ENCODE data around the gene PITRM1. TPM values are rescaled to one million over a fixed set of nuclear protein-coding genes. Genes with fewer than 3 reads are reported as not detected.
"Not testable (repeated sequence)": the region's sequence is repeated elsewhere in the genome, so short reads cannot be mapped to it uniquely, and the experiment has no call there.

The PITRM1 gene
- polyA plus RNA-seq, 2 of the 4 experiments (the other 2 are of a cell fraction), result 45.9 to 64.5 TPM

DNA sequence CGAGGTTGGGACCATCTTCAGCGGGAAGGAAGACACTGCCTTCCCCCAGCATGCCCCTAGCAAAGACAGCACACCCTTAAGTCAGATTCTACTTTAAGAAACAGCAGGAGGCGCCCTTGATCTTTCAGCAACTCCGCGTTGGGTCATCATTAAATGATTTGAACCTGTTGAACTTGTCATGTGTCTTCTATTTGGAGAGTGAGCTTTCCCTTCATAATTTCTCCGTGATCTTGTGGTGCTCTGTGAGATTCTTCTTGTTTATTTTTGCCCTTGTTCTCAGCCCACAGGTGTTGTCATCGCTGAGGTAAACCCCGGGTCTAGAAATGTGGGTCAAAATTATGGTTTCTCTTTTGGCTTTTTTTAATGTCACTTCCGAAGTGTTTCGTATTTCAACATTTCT lies 49.5 kb upstream of the PITRM1 start:
- Histone ChIP-seq H3K9me3 (no peaks in the 10 kb centered on the region), H3K4me2 (no peak overlapping the region), H3K27ac (no peak overlapping the region), H3K4me1 (peaks cover 18% of the 10 kb centered on the region), H3K4me3 (no peak overlapping the region)
- WGBS (ENCODE audit: missing lambda C conversion rate), result 67% methylated on average over 10 of the region's 10 CpGs
- DNase-seq (ENCODE audit: low read depth in 1 of 2, low spot score in 1 of 2) (peak in 1 of 2 experiments; percentile 41), FAIRE-seq (no peak), ATAC-seq (no peak; a peak in 1 of 6 replicates)
- POLR2A ChIA-PET, result no interaction called here
- CTCF ChIA-PET, result interaction anchor here (0.6 to 1.7 kb wide), 2 partner anchors 13 to 518 kb away, joined by 4 read pairs; no protein-coding TSS in a partner anchor
- no peak for TF ChIP-seq ZFP36 (IDR thresholded peaks at IDR 0.05; ENCODE audit: borderline replicate concordance, partially characterized antibody)
- no peak for TF ChIP-seq CBX8 (IDR thresholded peaks at IDR 0.05)
- peak; percentile 28 to 51; a peak in 3 of 5 replicates for TF ChIP-seq RAD21 (conservative IDR thresholded peaks at IDR 0.05 in 1 of 2, IDR thresholded peaks at IDR 0.05 in 1 of 2)
- TF ChIP-seq, protein P1, sequence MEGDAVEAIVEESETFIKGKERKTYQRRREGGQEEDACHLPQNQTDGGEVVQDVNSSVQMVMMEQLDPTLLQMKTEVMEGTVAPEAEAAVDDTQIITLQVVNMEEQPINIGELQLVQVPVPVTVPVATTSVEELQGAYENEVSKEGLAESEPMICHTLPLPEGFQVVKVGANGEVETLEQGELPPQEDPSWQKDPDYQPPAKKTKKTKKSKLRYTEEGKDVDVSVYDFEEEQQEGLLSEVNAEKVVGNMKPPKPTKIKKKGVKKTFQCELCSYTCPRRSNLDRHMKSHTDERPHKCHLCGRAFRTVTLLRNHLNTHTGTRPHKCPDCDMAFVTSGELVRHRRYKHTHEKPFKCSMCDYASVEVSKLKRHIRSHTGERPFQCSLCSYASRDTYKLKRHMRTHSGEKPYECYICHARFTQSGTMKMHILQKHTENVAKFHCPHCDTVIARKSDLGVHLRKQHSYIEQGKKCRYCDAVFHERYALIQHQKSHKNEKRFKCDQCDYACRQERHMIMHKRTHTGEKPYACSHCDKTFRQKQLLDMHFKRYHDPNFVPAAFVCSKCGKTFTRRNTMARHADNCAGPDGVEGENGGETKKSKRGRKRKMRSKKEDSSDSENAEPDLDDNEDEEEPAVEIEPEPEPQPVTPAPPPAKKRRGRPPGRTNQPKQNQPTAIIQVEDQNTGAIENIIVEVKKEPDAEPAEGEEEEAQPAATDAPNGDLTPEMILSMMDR (IDR thresholded peaks at IDR 0.05), result 0 out of 3 replicates have a peak, but pooled peaks have one; percentile 12
- TF ChIP-seq HOXB5 (CRISPR knock-in tag; IDR thresholded peaks at IDR 0.05), result no peak
- TF ChIP-seq FOSL2 (IDR thresholded peaks at IDR 0.05), result no peak
- no peak for TF ChIP-seq FOSL2 (CRISPR knock-in tag; IDR thresholded peaks at IDR 0.05)

DNA sequence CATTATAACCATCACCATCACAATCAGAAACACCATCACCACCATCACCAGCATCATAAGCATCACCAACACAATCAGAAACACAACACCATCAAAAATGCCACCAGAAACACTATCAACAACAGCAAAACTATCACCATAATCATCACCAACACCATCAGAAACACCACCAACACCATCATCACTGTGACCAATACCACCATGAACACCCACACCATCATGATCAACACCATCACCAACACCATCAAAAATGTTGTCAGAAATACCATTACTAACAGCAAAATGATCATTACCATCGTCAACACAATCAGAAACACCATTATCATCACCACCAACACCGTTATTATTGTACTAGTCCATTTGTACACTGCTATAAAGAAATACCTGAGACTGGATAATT lies 49.0 kb upstream of the PITRM1 start:
- H3K4me3 ChIP-seq; H3K27ac ChIP-seq; DNase-seq (ENCODE audit: low read depth in 1 of 2, low spot score in 1 of 2); H3K4me2 ChIP-seq; ATAC-seq; FAIRE-seq; H3K9me3 ChIP-seq; POLR2A ChIA-PET: not testable (repeated sequence)
- CTCF ChIA-PET, result interaction anchor here (1.6 to 1.7 kb wide), 2 partner anchors 13 to 25 kb away, joined by 3 to 4 read pairs; no protein-coding TSS in a partner anchor
- 86% methylated on average over 1 of the region's 2 CpGs for WGBS (ENCODE audit: missing lambda C conversion rate)
- H3K4me1 ChIP-seq, result peaks cover 14% of the 10 kb centered on the region

DNA sequence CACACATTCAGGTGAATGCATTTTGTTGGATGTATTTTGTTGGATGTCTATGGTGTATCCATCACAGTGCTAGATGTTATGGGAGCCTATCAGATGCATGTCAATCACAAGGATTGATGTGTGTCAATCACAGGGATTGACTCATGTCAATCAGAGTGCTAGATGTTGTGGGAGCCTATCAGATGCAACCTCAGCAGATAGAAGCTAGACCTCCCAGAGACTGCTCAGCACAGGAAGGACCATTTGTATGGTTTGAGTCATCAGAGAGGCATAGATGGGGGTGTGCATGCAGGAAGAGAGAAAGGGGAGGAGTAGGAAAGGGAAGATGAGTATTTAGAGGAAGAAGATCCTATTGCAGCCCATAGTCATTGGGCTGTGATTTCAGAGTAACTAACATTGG lies 48.3 kb upstream of the PITRM1 start:
- Histone ChIP-seq H3K27ac (no peak overlapping the region), H3K4me1 (peaks cover 6% of the 10 kb centered on the region), H3K4me3 (no peak overlapping the region), H3K9me3 (no peaks in the 10 kb centered on the region), H3K4me2 (no peak overlapping the region)
- TF ChIP-seq, protein P2, sequence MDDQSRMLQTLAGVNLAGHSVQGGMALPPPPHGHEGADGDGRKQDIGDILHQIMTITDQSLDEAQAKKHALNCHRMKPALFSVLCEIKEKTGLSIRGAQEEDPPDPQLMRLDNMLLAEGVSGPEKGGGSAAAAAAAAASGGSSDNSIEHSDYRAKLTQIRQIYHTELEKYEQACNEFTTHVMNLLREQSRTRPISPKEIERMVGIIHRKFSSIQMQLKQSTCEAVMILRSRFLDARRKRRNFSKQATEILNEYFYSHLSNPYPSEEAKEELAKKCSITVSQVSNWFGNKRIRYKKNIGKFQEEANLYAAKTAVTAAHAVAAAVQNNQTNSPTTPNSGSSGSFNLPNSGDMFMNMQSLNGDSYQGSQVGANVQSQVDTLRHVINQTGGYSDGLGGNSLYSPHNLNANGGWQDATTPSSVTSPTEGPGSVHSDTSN (IDR thresholded peaks at IDR 0.05), result peak; percentile 67
- TF ChIP-seq MAFK (IDR thresholded peaks at IDR 0.05; ENCODE audit: partially characterized antibody) (peak; percentile 41), FOXS1 (CRISPR knock-in tag; IDR thresholded peaks at IDR 0.05) (no peak), POLR2A (IDR thresholded peaks at IDR 0.05; ENCODE audit: low read length) (no peak)
- DNase-seq (ENCODE audit: low read depth in 1 of 2, low spot score in 1 of 2) (no peak), FAIRE-seq (no peak), ATAC-seq (peak in 1 of 2 experiments; percentile 60; a peak in 1 of 6 replicates)
- POLR2A ChIA-PET, result no interaction called here
- CTCF ChIA-PET, result interaction anchor here (1.6 kb wide), 1 partner anchor 24 kb away, joined by 3 read pairs; no protein-coding TSS in a partner anchor

DNA sequence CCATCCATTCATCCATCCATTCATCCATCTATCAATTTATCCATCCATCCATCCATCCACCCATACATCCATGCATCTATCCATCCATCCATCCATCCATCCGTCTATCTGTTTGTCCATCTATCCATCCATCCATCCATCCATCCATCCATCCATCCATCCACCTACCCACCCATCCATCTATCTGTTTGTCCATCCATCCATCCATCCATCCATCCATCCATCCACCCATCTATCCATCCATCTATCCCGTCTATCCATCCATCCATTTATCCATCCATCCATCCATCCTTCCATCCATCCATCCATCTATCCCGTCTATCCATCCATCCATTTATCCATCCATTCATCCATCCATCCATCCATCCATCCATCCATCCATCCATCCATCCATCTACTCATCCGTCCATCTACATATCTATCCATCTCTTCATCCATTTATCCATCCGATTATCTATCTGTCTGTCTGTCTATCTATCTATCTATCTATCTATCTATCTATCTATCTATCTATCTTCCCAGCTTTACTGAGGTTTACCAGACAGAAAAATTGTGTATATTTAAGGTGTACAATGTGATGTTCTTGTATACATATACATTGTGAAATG lies 46.5 kb upstream of the PITRM1 start:
- H3K27ac ChIP-seq; H3K4me2 ChIP-seq; H3K4me1 ChIP-seq; ATAC-seq; FAIRE-seq; H3K4me3 ChIP-seq; DNase-seq (ENCODE audit: low read depth in 1 of 2, low spot score in 1 of 2); POLR2A ChIA-PET; H3K9me3 ChIP-seq: not testable (repeated sequence)
- CTCF ChIA-PET, result interaction anchor here (0.7 to 6.2 kb wide), 4 partner anchors 19 to 1490 kb away, joined by 3 to 43 read pairs (median 4); no protein-coding TSS in a partner anchor
- WGBS (ENCODE audit: missing lambda C conversion rate), result 60% methylated on average over 5 of the region's 5 CpGs

DNA sequence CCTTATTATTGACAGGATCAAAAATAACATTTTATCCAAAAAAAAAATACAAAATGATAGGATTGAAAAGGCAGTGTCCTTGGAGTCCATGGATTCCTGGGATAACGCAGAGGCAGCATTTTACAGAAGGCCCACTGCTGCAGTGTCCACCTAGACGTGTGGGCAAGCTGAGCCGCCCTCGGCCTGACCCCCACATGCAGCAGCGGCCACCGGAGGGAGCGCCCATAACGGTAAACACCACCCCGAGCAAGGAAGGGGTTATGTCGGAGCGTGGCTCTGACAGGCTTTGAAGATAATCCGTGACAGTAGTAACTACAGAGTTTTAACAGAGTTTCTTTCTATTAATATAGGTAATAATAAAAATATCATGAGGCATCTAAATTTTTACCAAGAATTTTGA lies 45.3 kb upstream of the PITRM1 start:
- no peak overlapping the region for H3K4me2 ChIP-seq
- no peak overlapping the region for H3K4me3 ChIP-seq
- WGBS (ENCODE audit: missing lambda C conversion rate), result 82% methylated on average over 12 of the region's 12 CpGs
- no peak overlapping the region for H3K27ac ChIP-seq
- FAIRE-seq, result no peak
- H3K9me3 ChIP-seq, result no peaks in the 10 kb centered on the region
- POLR2A ChIA-PET, result no interaction called here
- CTCF ChIA-PET, result interaction anchor here (1.1 to 6.2 kb wide), 5 partner anchors 10 to 1553 kb away, joined by 3 to 43 read pairs (median 3); no protein-coding TSS in a partner anchor
- H3K4me1 ChIP-seq, result no peaks in the 10 kb centered on the region
- ATAC-seq, result no peak
- DNase-seq (ENCODE audit: low read depth in 1 of 2, low spot score in 1 of 2), result no peak
- TF ChIP-seq, protein P3, sequence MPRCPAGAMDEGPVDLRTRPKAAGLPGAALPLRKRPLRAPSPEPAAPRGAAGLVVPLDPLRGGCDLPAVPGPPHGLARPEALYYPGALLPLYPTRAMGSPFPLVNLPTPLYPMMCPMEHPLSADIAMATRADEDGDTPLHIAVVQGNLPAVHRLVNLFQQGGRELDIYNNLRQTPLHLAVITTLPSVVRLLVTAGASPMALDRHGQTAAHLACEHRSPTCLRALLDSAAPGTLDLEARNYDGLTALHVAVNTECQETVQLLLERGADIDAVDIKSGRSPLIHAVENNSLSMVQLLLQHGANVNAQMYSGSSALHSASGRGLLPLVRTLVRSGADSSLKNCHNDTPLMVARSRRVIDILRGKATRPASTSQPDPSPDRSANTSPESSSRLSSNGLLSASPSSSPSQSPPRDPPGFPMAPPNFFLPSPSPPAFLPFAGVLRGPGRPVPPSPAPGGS (IDR thresholded peaks at IDR 0.05), result no peak
- TF ChIP-seq, protein P1 (IDR thresholded peaks at IDR 0.05), result no peak
- TF ChIP-seq EP300 (IDR thresholded peaks at IDR 0.05) (no peak), CBX2 (IDR thresholded peaks at IDR 0.05; ENCODE audit: borderline replicate concordance, low read depth) (no peak), MAFK (IDR thresholded peaks at IDR 0.05; ENCODE audit: partially characterized antibody) (no peak), RNF2 (IDR thresholded peaks at IDR 0.05; ENCODE audit: borderline replicate concordance, low read depth) (no peak), NFE2L2 (conservative IDR thresholded peaks at IDR 0.05; ENCODE audit: low read length) (no peak), GATA3 (IDR thresholded peaks at IDR 0.05; ENCODE audit: borderline replicate concordance) (no peak), BHLHE40 (IDR thresholded peaks at IDR 0.05; ENCODE audit: low read depth, low read length) (no peak)
- TF ChIP-seq, protein P4, sequence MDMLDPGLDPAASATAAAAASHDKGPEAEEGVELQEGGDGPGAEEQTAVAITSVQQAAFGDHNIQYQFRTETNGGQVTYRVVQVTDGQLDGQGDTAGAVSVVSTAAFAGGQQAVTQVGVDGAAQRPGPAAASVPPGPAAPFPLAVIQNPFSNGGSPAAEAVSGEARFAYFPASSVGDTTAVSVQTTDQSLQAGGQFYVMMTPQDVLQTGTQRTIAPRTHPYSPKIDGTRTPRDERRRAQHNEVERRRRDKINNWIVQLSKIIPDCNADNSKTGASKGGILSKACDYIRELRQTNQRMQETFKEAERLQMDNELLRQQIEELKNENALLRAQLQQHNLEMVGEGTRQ (IDR thresholded peaks at IDR 0.05), result no peak
